GM18511 (cell line): ENCODE results near the gene NCBP2L.

Experiments
- ATAC-seq: cut with Tn5 transposase; IDR thresholded peaks from one replicate; pipeline ENCODE4 v1.9.1; 2021; ENCODE audit warnings: mild to moderate bottlenecking, moderate library complexity; ENCODE audit not compliant: unreplicated experiment

The NCBP2L gene

GRCh38 chrX:107752043-107752442, 25.5 kb upstream of the NCBP2L start:
- ATAC-seq, result no peak

- ATAC-seq, result no peak
Measured at GRCh38 chrX:107752714-107753113, 24.8 kb upstream of the NCBP2L start.

- ATAC-seq, result no peak
Measured at GRCh38 chrX:107753187-107753586, 24.3 kb upstream of the NCBP2L start.

- ATAC-seq, result no peak
Measured at GRCh38 chrX:107755721-107756120, 21.8 kb upstream of the NCBP2L start.

GRCh38 chrX:107758231-107758766, 19.2 kb upstream of the NCBP2L start:
- no peak for ATAC-seq

- ATAC-seq, result peak; percentile 51
Measured at GRCh38 chrX:107760304-107761077, 17.0 kb upstream of the NCBP2L start.

- no peak for ATAC-seq
Measured at GRCh38 chrX:107763647-107764046, 13.9 kb upstream of the NCBP2L start.

- no peak for ATAC-seq
Measured at GRCh38 chrX:107764845-107765608, 12.5 kb upstream of the NCBP2L start.

- peak; percentile 80 for ATAC-seq
Measured at GRCh38 chrX:107766470-107767150, 10.9 kb upstream of the NCBP2L start.

- no peak for ATAC-seq
Measured at GRCh38 chrX:107768051-107768450, 9.5 kb upstream of the NCBP2L start.

- no peak for ATAC-seq
Measured at GRCh38 chrX:107769581-107770317, 7.8 kb upstream of the NCBP2L start.

- no peak for ATAC-seq
Measured at GRCh38 chrX:107773206-107773605, 4.3 kb upstream of the NCBP2L start.

GRCh38 chrX:107773906-107774435, 3.6 kb upstream of the NCBP2L start:
- no peak for ATAC-seq

GRCh38 chrX:107775000-107775733, 2.4 kb upstream of the NCBP2L start:
- ATAC-seq, result peak; percentile 26

GRCh38 chrX:107775734-107776511, 1.6 kb upstream of the NCBP2L start, which contains the start of gene TSC22D3:
TSS of gene TSC22D3 (minus strand) at chrX:107775787. CDS start at chrX:107775419, 368 bp downstream.
- peak; percentile 84 for ATAC-seq

- ATAC-seq, result peak; percentile 78
Measured at GRCh38 chrX:107776649-107777535, 641 bp upstream of the NCBP2L start.

GRCh38 chrX:107780525-107780924, 3.0 kb downstream of the NCBP2L start:
- no peak for ATAC-seq

- ATAC-seq, result no peak
Measured at GRCh38 chrX:107787827-107788226, 10.3 kb downstream of the NCBP2L start.
